Activated naive CD8-positive, alpha-beta T cell treated with anti-CD3 and anti-CD28 coated beads, Interleukin-2, amount 10 ng/mL, durations not matched to agents 7 days and 5 days (primary cell): ENCODE measurements around the gene C9orf40. TPM values are rescaled to one million over a fixed set of nuclear protein-coding genes. Genes with fewer than 3 reads are reported as not detected.

ENCODE experiments used
- ATAC-seq: fragments of 150-1000 bp; cut with Tn5 transposase; one replicate; pipeline ENCODE4 v1.10.0; 2021; ENCODE audit warnings: low read depth, moderate library complexity
- POLR2A ChIA-PET: fragments of 350-600 bp; sonication (Branson Sonifier 250); formaldehyde crosslinking; loops from one replicate; lab custom pipeline; 2021; ENCODE audit warnings: antibody characterized with exemption; lab: Charles Lee
- DNase-seq: peaks from one replicate; pipeline ENCODE4 v3.0.0; 2021
- H3K27ac Mint-ChIP-seq: one replicate; pipeline ENCODE4 v1.8.0; 2022; ENCODE audit warnings: mild to moderate bottlenecking, mixed read lengths
- H3K27me3 Mint-ChIP-seq: one replicate; pipeline ENCODE4 v1.8.0; 2022; ENCODE audit warnings: mild to moderate bottlenecking, moderate library complexity, mixed read lengths
- H3K36me3 Mint-ChIP-seq: one replicate; pipeline ENCODE4 v1.8.0; 2021; ENCODE audit warnings: mild to moderate bottlenecking, mixed read lengths
- H3K4me1 Mint-ChIP-seq: one replicate; pipeline ENCODE4 v1.8.0; 2021; ENCODE audit warnings: mixed read lengths
- H3K4me3 Mint-ChIP-seq: one replicate; pipeline ENCODE4 v1.8.0; 2022; ENCODE audit warnings: mild to moderate bottlenecking, moderate library complexity, mixed read lengths
- H3K9me3 Mint-ChIP-seq: one replicate; pipeline ENCODE4 v1.8.0; 2021; ENCODE audit warnings: mixed read lengths
- total RNA-seq, 2 experiments: library from RNA; stranded (reverse); gene quantifications; one replicate each; pipeline ENCODE4 v1.2.3, GENCODE V29; 2021

Gene C9orf40
- total RNA-seq, 2 experiments from 2014 or later: 17.9 to 18.0 TPM

GRCh38 chr9:74910036-74910435, 42.7 kb downstream of the C9orf40 start:
- no peak overlapping the region for H3K4me3 Mint-ChIP-seq

GRCh38 chr9:74908665-74909064, 44.0 kb downstream of the C9orf40 start:
- POLR2A ChIA-PET: no interaction called here
- peaks cover 6% of the 10 kb centered on the region for H3K9me3 Mint-ChIP-seq
- peaks cover 6% of the 10 kb centered on the region for H3K27me3 Mint-ChIP-seq
- no peak overlapping the region for H3K27ac Mint-ChIP-seq
- H3K36me3 Mint-ChIP-seq: no peaks in the 10 kb centered on the region
- no peaks in the 10 kb centered on the region for H3K4me1 Mint-ChIP-seq
- no peak overlapping the region for H3K4me3 Mint-ChIP-seq
- no peak for ATAC-seq
- no peak for DNase-seq

More at GRCh38 chr9:74910036-74910435, 42.7 kb downstream of the C9orf40 start:
- Mint-ChIP-seq H3K36me3 (no peaks in the 10 kb centered on the region), H3K27ac (no peak overlapping the region), H3K9me3 (peaks cover 6% of the 10 kb centered on the region), H3K27me3 (peaks cover 6% of the 10 kb centered on the region), H3K4me1 (no peaks in the 10 kb centered on the region)
- ATAC-seq (no peak), DNase-seq (no peak)
- POLR2A ChIA-PET: no interaction called here

- Mint-ChIP-seq H3K27me3 (peaks cover 6% of the 10 kb centered on the region), H3K9me3 (peaks cover 6% of the 10 kb centered on the region), H3K4me3 (no peak overlapping the region), H3K27ac (no peak overlapping the region), H3K4me1 (no peaks in the 10 kb centered on the region), H3K36me3 (no peaks in the 10 kb centered on the region)
- POLR2A ChIA-PET: no interaction called here
- DNase-seq (no peak), ATAC-seq (no peak)
These were observed 45.6 kb downstream of the C9orf40 start for GRCh38 chr9:74907085-74907484.

DNA sequence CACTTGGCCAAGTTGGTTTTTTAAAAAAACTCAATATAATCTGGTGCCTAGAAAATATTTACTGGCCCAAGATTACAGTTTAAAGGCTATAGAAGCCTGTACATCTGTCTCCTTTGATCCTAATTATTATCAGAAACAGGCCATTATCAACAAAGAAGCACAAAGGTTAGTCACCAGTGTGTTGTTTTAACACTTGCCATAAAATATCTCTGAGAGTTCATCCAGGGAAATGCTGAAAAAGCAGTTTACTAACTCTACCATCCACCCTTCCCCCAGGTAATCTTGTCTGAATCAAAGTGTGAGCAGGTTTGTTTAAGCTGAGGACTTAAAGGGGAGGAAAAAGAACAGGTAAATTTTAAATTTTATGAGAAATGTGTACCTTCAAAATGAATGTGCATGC, 51.7 kb downstream of the C9orf40 start:
- Mint-ChIP-seq H3K27me3 (peaks cover 7% of the 10 kb centered on the region), H3K4me3 (no peak overlapping the region), H3K4me1 (no peaks in the 10 kb centered on the region), H3K27ac (no peak overlapping the region), H3K9me3 (no peaks in the 10 kb centered on the region), H3K36me3 (no peaks in the 10 kb centered on the region)
- POLR2A ChIA-PET: no interaction called here
- DNase-seq (no peak), ATAC-seq (no peak)

Other genes starting within 250 kb of the C9orf40 start
- not detected for gene TRPM6, start 65.0 kb downstream of the C9orf40 start, total RNA-seq
- 10 to 100 TPM; 26.5 to 26.9 TPM for gene CARNMT1, start 75.4 kb upstream of the C9orf40 start, total RNA-seq
- gene NMRK1, start 135.2 kb upstream of the C9orf40 start, total RNA-seq: 10 to 100 TPM; 45.0 to 46.2 TPM
- gene OSTF1, start 135.6 kb upstream of the C9orf40 start, total RNA-seq: 100 to 1,000 TPM in 1 of 2 experiments, 10 to 100 TPM in 1; 99.9 to 108 TPM